Stimulated activated CD8-positive, alpha-beta memory T cell treated with anti-CD3 and anti-CD28 coated beads, Interleukin-12 subunit alpha, Interleukin-12 subunit beta, amount 100 ng/mL, for 1 hour (primary cell): ENCODE measurements around the gene FBLN1.

Experiments
- DNase-seq: peaks from one replicate; pipeline ENCODE4 v3.0.0-alpha.2; 2020; ENCODE audit warnings: low read depth

FBLN1 gene

GRCh38 chr22:45504373-45505341 is 2.0 kb downstream of the FBLN1 start:
- DNase-seq = no peak

GRCh38 chr22:45505991-45506747 is 3.5 kb downstream of the FBLN1 start:
- no peak for DNase-seq

- DNase-seq = no peak
Measured at GRCh38 chr22:45506816-45507360, 4.2 kb downstream of the FBLN1 start.

- no peak for DNase-seq
Measured at GRCh38 chr22:45507798-45508197, 5.1 kb downstream of the FBLN1 start.

- no peak for DNase-seq
Measured at GRCh38 chr22:45508814-45509213, 6.1 kb downstream of the FBLN1 start.

GRCh38 chr22:45510376-45511232 is 7.9 kb downstream of the FBLN1 start:
- DNase-seq = no peak

GRCh38 chr22:45511847-45512261 is 9.2 kb downstream of the FBLN1 start:
- DNase-seq = no peak

- no peak for DNase-seq
Measured at GRCh38 chr22:45512363-45512762, 9.7 kb downstream of the FBLN1 start.

- no peak for DNase-seq
Measured at GRCh38 chr22:45515676-45516075, 13.0 kb downstream of the FBLN1 start.

- no peak for DNase-seq
Measured at GRCh38 chr22:45516163-45516562, 13.5 kb downstream of the FBLN1 start.

GRCh38 chr22:45516923-45517675 is 14.4 kb downstream of the FBLN1 start:
- no peak for DNase-seq

GRCh38 chr22:45518136-45518535 is 15.5 kb downstream of the FBLN1 start:
- no peak for DNase-seq

GRCh38 chr22:45518580-45518991 is 15.9 kb downstream of the FBLN1 start:
- no peak for DNase-seq

- no peak for DNase-seq
Measured at GRCh38 chr22:45521178-45521577, 18.5 kb downstream of the FBLN1 start.

- no peak for DNase-seq
Measured at GRCh38 chr22:45522462-45522861, 19.8 kb downstream of the FBLN1 start.

GRCh38 chr22:45524157-45524556 is 21.5 kb downstream of the FBLN1 start:
- DNase-seq = no peak

- DNase-seq = no peak
Measured at GRCh38 chr22:45524966-45525365, 22.3 kb downstream of the FBLN1 start.

- DNase-seq = no peak
Measured at GRCh38 chr22:45525480-45525879, 22.8 kb downstream of the FBLN1 start.

- no peak for DNase-seq
Measured at GRCh38 chr22:45526281-45526680, 23.6 kb downstream of the FBLN1 start.

GRCh38 chr22:45526768-45527360 is 24.2 kb downstream of the FBLN1 start:
- no peak for DNase-seq

- DNase-seq = no peak
Measured at GRCh38 chr22:45527456-45527855, 24.8 kb downstream of the FBLN1 start.
